Superior temporal gyrus (tissue), 1 donor: ENCODE data around the gene DAGLA.

Experiments used
- DNase-seq: peaks from one replicate; pipeline ENCODE4 v3.0.0-alpha.2; 2016; ENCODE audit errors: extremely low spot score

The DAGLA gene

DNA sequence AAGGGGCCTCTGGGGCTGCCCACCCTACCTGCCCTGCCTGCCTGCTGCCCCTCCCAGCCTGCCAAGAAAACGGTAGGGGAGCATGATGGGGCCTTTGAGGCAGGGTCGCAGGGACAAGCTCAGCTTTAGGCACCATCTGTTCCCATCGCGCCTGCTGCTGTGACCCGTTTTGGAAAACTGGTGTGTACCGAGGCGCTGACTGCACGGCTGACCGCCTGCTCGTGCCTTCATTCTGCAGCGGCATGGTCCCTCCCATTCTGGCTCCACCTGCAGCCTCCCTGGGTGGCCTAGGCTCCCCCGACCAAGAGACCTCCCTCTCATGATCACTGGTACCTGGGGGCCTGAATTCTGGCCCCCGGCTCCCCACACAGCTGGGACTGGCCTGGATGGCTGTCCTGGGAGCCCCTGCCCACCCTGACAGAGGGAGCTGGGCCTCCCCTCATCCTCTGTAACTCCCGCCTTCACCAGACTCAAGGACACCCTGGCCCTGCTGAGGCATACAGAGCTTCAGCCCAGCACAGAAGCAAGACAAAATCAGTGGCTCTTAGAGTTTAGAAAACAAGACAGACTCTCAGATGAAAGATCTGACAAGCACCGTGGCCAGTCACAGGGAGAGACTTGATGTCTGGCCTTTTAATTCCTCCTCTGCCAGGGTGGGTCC, 65.7 kb downstream of the DAGLA start:
- no peak for DNase-seq

DNA sequence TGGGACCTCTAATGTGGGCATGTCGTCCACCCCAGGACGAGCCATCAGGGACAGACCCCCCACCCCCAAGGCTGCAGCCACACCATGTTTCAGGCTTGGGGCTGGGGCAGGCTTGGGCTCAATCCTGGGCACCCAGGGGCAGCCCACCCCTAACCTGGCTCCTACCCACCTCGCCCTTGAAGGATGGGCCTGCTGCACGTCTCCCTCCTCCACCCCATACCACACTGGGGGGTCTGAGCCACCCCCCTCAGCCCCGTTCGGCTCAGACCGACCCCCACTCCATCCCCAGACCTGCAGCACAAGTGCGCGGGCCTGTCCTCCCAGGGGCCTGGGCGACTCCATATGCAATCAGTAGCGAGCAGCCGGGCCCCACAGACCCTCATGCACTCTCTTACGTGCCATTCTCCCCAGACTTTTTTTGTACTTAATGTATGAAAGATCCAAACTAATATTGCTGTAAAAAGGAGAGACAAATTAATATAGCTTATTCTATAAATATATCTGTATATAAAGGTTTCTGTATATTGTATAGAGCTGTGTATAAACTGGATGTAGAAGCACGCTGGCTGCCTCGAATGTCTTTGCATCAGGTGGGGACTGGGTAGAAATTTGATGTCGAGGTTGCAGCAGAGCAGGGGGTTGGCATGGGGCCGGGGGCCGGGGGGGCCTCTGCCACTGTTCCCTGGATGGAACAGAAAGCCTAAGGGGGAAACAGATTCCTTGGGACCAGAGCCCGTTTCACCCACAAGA, 66.4 kb downstream of the DAGLA start:
- no peak for DNase-seq

DNA sequence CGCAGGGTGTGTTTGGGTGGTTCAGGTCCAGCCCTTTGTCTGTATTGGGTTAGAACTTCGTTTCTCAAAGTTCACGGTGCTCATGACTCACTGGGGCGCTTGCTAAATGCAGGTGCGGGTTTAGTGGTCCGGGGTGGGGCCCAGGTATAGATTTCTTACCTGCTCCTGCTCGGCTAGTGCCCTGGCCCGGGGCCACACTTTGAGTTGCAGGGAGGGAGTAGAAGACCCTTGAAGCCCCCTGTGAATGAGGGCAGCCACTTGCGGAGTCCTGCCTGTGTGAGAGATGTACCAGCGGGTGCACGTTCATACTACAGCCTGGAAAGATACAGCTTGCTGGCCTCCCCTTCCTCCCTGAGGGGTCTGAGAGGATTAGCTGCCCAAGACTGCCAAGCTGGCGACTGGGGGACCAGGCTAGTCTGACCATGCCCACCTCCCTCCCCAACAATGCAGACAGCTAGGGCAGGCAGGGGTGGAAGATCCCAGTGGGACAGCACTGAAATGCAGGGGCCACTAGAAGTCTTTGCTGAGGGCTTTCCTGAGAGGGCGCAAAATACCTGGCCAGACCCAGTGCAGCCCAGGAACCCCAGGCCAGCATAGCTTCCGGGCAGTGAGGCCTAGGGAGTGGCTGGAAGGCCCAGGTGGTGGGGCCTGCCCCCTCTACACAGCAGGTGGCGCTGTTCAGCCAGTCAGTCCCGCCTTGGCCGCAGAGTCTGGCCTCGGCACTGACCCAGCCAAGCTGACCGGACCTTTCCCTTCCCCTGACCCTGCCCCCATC, 67.2 kb downstream of the DAGLA start:
- peak; percentile 90 for DNase-seq

DNA sequence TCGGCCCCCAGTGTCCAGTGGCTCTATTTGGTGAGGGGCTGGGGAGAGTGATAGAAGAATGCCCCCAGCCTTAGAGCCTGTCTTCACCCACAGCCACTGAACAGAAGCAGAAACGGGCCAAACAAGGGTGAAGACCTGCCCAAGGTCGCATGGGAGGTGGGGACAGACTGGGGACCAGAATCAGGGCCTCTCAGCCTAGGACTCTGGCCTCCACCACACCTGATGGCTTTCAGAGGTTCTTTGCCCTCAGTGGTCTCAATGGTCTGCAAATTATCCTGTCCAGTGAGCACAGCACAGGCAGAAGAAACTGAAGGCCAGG, 67.7 kb downstream of the DAGLA start:
- no peak for DNase-seq

DNA sequence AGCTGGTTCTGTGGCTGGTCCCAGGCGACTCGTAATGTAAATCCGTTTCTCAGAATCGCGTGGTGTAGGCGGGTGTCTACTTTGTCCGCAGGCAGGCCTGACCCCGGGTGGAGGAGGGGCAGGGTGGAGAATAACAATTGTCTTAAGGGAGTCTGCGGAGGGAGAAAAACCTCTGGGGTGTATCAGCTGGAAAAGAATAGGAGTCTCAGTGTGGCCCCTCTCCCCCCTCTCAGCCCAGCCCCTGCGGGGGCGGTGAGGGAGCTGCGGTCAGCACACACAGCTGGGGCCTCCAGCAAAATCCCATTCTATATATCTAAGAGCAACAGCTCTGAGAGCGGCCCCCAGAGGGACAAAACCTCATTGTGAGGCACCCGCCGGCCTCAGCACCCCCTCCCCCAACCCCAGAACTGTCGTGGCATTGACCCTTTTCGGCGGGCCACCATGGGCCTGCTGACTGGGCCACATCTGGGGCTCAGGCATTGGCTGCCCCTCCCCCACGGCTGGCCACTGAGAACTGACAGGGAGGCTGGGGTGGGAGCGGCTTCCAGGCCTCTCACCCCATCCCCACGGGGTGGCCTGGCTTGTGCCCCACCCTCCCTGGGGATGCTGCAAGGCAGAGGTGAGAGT, 69.5 kb downstream of the DAGLA start:
- peak; percentile 92 for DNase-seq

DNA sequence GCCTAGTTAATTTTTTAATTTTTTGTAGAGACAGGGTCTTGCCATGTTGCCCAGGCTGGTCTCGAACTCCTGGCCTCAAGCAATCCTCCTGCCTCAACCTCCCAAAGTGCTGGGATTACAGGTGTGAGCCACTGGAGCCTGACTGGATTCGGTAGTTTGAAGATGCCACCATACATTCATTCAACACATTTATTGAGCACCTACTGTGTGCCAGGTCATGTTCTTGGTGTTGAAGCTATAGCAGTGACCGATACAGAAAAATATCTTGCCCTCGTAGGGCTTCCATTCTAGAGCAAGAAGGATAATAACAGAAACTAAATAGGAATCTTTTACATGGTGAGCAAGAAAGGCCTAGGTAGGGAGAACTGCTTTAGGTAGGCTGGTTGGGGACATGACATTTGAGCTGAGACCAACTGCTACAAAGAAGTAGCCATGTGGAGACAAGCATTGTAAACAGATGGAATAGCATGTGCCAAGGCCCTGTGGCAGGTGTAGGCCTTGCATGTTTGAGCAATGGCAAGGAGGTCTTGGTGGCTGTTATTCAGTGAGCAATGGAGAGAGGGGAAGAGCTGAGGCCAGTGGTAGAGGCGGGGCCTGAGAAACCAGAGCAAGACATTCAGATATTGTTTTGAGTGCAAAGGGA, 70.6 kb downstream of the DAGLA start:
- no peak for DNase-seq

DNA sequence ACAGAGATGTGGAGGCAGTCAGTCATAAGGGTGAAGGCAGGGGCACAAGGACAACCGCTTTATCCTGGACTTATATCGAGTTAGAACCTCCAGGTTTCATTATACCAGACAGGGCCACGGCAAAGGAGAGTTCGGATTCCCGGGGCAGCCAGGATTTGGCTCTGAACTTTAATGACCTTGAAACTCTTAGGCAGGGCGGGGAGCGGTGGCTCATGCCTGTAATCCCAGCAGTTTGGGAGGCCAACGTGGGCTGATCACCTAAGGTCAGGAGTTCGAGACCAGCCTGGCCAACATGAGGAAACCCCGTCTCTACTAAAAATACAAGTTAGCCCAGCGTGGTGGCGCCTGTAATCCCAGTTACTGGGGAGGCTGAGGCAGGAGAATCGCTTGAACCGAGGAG, 71.2 kb downstream of the DAGLA start:
- no peak for DNase-seq

DNA sequence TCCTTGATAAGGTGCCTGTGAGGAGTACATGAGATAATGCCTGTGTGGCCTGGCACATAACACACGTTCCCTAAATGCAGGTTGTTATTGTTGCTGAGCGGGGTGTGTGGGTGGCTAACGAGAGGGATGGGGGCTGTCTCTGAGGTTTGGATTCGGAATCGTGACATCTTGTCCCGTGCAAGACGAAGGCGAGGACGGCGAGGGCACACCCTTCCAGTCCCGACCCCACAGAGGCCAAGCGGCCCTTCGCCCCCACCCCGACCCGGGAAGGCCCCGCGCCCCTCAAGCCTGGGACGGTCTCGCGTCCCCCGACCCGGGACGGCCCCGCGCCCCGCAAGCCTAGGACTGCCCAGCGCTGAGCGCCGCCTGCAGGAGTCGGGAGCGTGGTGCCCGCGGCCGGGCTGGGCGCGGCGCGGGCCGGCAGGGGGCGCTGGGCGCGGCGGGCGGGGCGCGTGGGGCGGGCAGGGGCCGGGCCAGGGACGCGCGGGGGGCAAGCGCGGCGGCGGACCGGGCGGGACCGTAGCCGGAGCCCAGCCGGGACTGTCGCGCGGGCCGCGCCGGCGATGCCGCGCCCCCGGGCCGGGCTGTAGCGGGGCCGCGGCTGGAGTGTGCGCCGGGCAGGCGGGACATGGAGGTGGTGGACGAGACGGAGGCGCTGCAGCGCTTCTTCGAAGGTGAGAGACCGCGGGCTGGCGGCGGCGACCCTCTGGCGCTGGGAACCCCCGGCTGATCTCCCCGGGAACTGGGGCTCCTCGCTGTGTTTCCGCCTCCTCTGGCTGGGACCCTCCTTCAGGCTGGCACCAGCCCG, 72.1 kb downstream of the DAGLA start, which contains the start of gene MYRF:
MYRF (plus strand) TSS at position 520 of the 808 bp plus-strand sequence; CDS start at position 629, 109 bp downstream.
- no peak for DNase-seq

DNA sequence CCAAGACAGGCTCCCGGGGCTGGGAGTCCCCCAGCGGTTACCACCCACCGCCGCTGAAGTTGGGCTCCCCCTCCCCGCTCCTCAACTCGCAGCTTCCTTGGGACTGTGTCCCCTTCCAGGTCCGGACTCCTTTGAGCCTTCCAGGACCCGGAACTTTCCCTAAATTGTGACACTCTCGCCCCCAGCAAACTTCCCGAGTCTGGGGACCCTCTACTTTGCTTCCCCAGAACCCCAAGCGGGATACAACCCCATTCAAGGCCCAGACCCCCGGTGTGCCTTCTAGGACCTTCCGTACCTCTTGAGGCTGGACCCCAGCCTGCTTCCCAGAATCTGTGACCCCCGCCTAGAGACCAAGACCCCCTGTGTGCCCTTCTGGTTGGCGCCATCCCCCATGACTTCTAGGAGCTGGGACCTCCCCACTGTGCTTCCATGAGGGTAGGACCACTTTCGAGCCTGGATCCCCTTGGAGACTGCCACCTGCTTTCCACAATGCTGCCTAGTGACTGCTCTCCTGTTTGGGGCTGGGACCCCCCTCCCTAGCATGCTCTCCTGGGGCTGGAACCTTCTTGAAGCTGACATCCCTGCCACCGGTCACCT, 72.8 kb downstream of the DAGLA start:
- no peak for DNase-seq

DNA sequence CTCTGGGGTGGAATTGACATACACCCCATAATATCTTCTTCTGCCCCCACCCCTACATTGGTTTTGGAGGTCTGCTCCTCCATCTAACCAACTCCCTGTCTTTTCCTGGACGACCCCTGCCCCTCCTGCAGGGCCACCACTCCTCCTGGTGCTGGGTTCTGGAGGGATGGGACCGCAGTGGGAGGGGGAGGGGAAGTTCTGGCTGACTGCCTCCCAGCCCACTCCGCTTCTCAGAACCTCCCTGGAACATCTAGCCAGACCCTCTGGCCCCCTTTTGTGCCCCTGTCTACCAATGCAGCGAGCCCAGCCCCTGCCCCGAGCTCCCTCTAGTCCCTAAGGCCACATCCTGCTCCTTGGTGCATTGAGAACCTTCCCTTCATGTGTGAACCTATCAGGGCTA, 73.5 kb downstream of the DAGLA start:
- DNase-seq, result no peak

DNA sequence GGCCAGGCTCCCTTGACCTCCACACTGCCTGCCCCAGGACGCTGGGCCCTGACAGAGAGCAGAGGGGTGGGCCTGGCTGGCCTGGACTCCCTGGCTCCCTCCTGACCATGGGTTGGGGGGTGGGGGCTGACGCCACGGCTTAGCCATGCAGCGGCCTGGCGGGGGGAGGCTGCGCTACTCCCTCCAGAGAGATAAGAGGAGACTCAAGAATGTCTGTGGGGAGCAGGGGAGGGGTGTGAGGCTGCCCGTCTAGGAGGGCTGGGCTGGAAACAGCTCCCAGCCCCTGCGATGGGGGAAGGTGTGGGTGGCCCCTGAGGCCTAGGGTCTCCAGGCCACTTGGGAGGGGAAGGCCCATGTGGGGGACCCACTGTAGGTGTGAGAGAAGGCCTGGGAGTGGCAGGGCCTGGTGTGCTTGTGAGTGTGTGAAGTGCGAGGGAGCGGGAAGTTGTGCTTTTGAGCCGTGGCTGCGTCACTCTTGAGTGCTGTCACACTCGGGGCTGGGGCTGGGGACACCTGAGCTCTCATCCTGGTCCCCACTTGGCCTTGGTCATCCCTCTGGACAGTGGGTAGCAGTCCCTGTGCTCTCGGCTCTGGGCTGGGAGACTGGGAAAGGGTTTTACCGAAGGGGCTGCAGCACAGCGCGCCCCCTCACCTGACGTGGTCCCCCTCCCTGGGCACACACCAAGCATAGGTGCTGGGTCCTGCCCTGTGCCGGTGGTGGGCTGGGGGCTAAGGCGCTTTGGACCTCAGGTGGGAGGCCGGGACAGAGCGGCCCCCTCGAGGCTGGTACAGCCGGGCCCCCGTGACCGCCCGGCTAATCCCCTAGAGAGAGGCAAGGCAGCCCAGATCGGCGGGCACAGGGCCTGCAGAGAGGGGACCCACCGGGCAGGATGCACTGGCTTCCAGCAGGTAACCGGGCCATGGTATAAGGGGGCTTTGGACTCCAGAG, 74.6 kb downstream of the DAGLA start:
- no peak for DNase-seq

DNA sequence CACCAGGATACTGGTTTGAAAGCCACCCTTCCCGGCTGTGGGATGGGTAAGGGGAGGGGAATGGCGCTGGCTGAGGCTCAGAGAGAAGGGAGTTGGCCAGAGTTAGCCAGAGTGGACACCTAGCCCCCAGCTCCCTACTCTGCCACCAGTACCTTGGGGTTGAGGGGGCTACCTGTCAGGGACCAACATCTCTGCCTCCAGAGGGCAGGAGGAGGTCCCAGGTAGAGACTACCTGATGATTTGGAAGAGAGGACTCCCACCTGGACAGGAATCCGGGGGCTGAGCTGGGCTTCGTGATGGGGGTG, 75.9 kb downstream of the DAGLA start:
- no peak for DNase-seq

DNA sequence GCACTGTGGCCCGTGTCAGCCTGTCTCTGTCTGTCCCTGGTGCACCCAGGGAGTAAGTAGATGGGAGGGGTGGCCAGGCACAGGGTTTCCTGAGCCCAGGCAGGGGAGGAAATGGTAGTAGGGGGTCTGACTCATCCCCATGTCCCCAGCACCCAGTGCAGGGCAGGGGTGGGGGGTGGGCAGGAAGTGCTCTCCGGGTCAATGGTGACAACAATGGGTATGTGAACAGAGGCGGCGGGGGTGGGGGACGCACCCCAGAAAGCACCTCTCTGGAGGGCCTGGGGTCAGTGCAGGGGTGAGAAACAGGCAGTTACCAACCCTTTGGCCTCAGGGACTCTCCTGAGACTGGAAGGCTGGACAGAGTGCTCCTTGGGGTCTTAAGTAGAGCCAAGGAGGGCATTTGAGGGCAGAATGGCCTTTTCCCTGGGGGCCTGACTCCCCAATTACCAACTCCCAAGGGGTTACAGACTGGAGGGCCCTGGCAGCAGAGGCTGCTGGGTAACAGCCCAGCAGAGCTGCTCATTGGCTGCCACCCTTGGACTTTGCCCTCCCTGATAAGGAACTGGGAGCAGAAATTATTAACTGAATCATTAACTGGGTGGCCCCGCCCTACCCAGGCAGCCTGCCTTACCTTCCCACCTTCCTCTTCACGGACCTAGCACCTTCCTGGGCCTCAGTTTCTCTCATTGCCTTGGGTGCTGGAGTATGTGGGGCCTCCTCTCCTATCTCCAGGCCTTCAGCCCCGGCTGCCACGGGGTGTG, 76.4 kb downstream of the DAGLA start:
- no peak for DNase-seq

DNA sequence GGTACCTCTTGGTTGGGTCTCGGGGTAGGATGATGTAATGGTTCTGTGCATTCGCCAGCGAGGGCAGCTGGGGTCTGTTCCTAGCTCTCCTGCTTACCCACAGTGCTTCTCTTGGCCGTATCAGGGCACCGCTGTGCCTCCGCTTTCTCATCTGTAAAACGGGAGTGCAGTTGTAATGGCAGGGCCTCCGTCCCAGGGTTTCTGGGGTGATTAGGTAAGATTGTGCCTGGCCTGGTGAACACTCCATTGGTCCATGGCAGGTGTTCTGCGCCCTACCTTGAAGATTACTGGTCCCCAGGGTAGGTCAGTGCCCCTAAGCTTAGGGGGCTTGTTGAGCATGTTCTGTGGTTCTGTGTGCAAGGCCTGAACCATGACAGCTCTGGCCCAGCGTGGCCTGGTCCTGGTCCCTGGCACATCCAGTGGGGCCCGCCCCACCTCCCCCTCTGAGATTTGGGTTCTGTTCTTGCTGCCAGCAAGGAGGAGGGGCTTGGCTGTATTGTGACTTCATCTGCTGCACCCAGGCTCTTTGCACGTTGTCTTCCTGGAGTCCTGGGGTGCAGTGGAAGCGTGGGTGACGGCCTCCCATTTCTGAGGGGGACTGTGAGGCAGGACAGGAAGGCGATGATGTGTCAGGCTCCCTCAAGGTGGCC, 77.1 kb downstream of the DAGLA start:
- DNase-seq, result no peak

DNA sequence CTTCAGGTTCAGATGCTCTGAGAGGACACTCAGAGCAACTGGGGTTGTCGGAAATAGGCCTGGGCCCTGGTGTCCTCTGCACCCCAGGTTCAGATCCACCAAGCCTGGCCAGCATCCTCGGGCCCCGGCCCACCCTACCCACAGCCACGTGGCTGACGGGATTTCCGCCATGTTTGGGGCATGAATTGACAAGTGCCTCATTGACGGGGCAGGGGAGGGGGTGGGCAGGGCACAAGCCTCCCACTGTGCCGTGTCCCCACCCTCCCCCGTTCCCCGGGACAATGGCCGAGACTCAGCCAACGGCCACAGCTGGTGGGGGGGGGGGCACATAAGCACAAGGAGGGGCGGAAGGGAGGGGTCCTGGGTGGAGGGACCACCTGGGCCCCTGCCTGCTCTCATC, 80.8 kb downstream of the DAGLA start:
- DNase-seq, result peak; percentile 92

DNA sequence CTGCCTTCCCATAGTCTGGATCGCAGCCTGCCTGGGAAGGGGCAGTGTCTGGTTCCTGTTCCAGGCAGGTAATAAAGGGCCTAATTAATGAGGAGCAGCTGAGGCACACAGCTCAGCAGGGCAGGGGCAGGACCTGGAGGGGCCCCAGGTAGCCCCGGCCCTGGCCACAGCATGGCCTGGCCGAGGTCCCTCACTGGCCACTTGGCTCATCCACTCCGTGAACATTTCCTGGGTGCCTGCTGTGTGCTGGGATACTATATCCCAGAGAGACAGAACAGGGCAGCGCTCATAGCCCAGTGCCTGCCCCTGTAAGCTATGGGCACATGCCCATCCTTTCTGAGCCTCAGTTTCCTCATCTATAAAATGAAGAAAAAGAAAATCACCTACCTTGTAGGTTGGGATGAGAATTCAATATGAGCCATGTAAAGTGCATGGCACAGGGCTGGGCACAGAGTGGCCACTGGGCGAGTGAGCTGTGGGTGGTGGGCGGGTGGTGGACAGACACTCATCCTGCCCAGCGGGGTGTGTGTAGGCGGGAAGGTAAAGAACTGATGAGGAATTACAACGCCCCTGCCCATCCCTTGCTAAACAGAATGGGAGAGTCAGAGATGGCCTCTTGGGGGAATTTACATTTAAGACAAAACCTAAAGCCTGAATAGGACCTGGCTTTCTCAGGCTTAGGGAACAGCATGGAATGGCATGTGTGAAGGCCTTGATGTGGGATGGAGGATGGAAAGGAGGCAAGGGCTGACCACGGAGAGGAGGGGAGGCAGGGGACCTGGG, 81.4 kb downstream of the DAGLA start:
- no peak for DNase-seq

DNA sequence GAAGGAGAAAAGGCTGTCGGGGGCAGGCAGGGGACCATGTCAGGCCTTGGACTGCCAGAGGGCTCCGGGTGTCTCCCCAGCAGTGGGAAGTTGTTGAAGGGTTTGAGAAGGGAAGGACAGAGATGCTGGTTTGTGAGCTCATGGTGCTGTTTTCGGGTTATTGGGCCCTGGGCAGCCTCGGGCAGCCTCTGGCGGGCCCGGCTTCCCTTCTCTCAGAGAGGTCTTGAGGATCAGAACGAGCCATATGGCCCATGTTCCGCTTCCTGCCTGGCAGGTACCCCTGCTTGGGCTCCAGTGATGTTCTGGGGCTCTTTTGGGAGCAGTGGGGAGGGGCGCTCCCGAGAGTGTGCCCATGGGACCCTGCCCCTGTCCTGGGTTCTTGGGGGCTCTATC, 82.0 kb downstream of the DAGLA start:
- no peak for DNase-seq

DNA sequence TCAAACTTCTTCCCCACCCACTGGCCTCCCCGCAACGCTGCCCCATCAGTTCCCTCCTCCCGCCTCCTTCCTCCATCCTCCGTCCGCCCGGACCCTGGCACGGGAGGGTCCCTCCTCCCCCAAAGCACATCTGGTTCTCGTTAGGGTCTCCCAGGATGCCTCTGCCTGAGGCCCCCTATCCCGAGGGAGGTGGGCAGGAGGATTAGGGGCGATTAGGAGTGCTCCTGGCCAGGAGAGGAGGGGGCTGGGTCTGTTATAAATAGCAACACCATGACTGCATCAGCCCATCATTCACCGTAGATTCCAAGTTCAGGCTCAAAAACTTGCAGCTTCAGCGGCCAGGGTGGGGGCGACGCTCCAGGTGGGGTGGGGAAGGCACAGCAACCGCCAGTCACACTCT, 82.6 kb downstream of the DAGLA start:
- no peak for DNase-seq
